ENCODE results near the gene DCD. TPM values are rescaled to one million over a fixed set of nuclear protein-coding genes. Genes with fewer than 3 reads are reported as not detected.
A peak's percentile ranks its signal among the peaks of the same experiment; 100 is the strongest.
"Not testable (repeated sequence)": the region's sequence is repeated elsewhere in the genome, so short reads cannot be mapped to it uniquely, and the experiment has no call there.

Gene DCD, protein sequence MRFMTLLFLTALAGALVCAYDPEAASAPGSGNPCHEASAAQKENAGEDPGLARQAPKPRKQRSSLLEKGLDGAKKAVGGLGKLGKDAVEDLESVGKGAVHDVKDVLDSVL
- polyA plus RNA-seq (ENCODE audit: insufficient read length in 12 of 12): not detected
- long read RNA-seq, donor 1: 0 reads
- long read RNA-seq, donor 2: 0 reads
- long read RNA-seq, donor 3: 0 reads
- long read RNA-seq, donor 4: 0 reads
- long read RNA-seq, donor 5: 0 reads
- long read RNA-seq, donor 6: 0 reads
- long read RNA-seq, donor 7: 0 reads
- long read RNA-seq, donor 8: 0 reads
- long read RNA-seq, donor 9: 0 reads
- long read RNA-seq, donor 10: 0 reads
- long read RNA-seq, donor 11: 0 reads

DNA sequence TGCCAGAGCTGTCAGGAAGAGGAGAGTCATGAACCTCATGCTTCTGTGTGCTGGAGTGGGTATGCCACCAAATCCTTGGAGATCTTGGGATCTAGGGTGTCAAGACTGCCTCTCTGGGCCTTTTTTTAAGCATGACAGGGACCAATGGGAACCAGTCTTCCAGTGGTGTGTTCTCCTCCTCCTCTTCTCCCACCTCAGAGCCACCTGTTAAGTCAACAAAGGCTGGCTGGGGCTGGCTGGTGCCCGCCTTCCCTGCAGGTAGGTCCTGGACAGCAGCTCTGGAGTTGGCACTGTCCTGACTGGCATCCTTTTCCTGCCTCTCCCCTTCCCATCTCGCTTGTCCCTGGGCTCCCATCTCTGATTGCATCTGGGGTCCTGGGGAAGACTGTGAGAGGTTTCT is at the start of gene DCD:
DCD (minus strand) TSS at position 101 of the 400 bp plus-strand sequence; CDS start at position 39, 62 bp downstream.
- no peak for DNase-seq

GRCh38 chr12:54697851-54698250 is 49.7 kb upstream of the DCD start:
- peak; percentile 34 for DNase-seq

DNA sequence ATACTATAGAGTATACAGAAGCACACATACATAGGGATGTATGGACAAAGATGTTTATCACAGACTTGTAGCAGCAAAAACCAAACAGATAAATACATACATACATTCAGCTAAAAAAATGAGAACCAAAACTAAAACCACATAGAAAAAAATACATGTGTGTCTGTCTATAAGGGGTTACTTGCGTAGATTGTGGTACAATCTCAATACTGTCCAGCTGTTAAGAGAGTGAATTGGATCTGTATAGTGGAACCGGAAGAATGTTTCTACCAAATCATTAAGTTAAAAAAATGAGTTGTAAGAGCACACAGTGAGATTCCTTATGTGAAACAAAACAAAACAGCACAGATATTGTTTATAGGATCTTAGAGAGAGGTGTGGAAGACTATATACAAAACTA is 44.2 kb upstream of the DCD start:
- DNase-seq: no peak

DNA sequence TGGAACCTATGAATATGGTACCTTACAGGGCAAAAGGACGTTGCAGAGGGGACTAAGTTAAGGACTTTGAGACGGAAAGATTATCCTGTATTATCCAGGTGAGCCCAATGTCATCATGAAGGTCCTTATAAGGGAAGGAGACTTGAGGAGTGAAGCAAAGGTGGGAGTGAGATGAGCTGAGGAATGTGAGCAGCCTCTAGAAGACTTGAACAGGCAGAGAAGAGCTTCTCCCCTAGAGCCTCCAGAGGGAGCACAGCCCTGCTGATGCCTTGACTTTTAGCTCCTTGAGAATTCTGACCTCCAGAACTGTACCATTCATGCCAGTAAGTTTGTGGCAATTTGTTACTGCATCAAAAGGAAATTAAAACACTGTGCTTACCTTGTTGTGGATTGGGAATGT is 41.8 kb upstream of the DCD start:
- no peak for DNase-seq

GRCh38 chr12:54689034-54689372 is 40.8 kb upstream of the DCD start:
- DNase-seq: no peak

DNA sequence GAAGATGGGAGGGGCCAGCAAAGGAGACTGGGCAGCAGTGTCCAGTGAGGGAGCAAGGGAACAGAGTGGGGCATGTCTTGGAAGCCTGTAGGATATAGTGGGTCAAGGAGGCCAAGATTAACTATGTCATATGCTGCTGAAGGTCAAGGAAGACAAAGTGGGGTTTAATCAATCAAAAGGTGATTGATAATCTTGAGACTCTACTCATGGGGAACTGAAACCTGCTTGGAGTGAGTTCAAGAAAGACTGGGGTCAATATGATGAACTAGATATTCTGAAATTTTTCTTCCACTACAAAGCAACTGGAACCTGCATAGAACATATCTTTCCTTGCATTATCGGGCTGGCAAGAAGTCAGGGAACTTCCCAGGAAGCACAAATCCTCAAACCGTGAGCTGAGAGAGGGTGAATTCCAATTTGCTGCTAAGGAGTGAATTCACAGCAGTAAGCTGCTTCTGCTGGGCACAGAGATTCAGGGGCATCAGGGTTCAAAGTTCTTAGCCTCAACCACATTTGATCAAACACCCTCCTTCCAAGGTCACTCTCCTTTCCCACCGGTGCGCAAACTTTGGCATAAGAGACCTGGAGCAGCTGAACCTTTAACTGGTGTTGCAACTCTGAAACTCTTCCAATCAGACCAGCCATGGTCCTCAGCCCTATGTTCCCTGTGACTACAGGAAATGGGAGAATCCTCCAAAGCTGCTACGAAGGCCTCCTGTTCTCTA is 40.3 kb upstream of the DCD start:
- DNase-seq: no peak

GRCh38 chr12:54684636-54685630 is 36.8 kb upstream of the DCD start:
- no peak for DNase-seq

DNA sequence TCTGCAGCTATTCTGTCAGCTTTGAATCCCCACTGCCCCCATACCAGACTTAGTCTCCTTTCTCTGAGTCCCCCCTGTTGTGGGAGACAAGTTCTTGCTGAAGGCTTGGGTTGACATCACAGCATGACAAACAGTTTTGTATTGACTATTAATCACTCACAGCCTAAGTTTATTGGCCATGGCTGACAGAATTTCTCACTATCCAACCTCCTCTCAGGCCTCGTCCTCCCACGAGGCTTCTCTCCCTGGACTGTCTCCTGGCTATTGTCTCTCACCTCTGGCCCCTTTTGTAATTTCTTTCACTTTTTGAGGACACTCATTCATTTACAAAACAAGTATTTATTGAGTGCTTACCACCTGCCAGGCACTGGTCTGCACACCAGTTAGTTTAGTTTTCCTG is 35.2 kb upstream of the DCD start:
- no peak for DNase-seq

- no peak for DNase-seq
Measured at GRCh38 chr12:54682674-54683073, 34.5 kb upstream of the DCD start.

DNA sequence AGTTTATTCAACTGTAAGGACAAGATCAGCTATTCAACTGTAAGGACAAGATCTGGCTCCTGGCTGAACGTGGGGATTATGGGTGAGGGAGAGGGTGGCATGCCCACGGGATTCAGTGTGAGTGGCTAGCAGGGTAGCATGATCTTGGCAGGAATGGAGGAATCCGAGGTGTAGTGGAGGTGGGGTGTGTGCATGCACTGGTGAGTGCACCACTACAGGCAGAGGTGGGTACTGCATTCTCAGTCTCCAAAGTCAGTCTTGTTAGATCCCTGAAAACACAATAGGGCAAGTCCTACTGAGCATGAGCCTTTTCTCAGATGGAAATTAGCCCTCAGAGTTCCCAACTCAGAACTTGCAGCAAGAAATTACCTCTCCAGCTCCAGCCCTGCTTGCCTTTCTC is 32.2 kb upstream of the DCD start:
- DNase-seq: no peak

GRCh38 chr12:54678131-54678530 is 30.0 kb upstream of the DCD start:
- no peak for DNase-seq

- DNase-seq: no peak
Measured at GRCh38 chr12:54667945-54668344, 19.8 kb upstream of the DCD start.

GRCh38 chr12:54666008-54666407 is 17.8 kb upstream of the DCD start:
- no peak for DNase-seq

- DNase-seq: not testable (repeated sequence)
Measured at GRCh38 chr12:54665022-54665635, 17.0 kb upstream of the DCD start.

GRCh38 chr12:54663603-54664002 is 15.4 kb upstream of the DCD start:
- DNase-seq: no peak

GRCh38 chr12:54662026-54662425 is 13.9 kb upstream of the DCD start:
- DNase-seq: no peak

- DNase-seq: no peak
Measured at GRCh38 chr12:54661048-54661447, 12.9 kb upstream of the DCD start.

GRCh38 chr12:54660320-54660962 is 12.3 kb upstream of the DCD start:
- DNase-seq: no peak

- DNase-seq: peak; percentile 10
Measured at GRCh38 chr12:54658306-54659264, 10.4 kb upstream of the DCD start.

DNA sequence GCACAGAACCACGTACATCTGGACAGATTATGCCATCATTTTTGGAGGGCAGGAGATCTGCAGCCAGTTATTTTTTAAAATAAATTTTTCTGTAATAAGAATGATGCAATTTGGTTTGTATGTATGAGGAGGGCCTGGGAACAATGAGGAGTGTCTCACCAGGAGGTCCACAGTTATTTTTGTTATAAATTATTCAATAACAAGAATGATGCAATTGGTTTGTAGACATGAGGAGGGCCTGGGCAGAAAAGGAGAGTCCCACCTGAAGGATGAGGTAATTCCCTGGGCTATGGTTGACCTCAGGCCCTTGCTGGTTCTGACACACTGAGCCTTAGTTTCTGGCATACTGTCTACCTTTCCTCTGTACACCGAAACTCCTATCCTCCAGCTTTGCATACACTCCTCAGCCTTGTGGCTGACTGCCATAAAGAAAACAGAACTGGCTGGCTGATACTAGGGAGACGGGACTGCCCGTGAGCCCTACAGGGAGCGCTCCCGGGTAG is 9.0 kb upstream of the DCD start:
- DNase-seq: no peak

Data from muscle of arm (tissue), 14 donors.